GM21381 (cell line): ENCODE data around the gene PGAP2.

Experiments
- ATAC-seq: cut with Tn5 transposase; IDR thresholded peaks from one replicate; pipeline ENCODE4 v1.9.1; 2021; ENCODE audit warnings: mild to moderate bottlenecking, moderate library complexity; ENCODE audit not compliant: unreplicated experiment

Gene PGAP2

GRCh38 chr11:3831378-3832239, 23.2 kb downstream of the PGAP2 start:
- ATAC-seq = no peak

GRCh38 chr11:3832816-3833215, 24.5 kb downstream of the PGAP2 start:
- ATAC-seq = no peak

GRCh38 chr11:3833449-3833848, 25.1 kb downstream of the PGAP2 start:
- no peak for ATAC-seq

- no peak for ATAC-seq
These were observed 25.9 kb downstream of the PGAP2 start for GRCh38 chr11:3834349-3834663.

GRCh38 chr11:3834664-3835461, 26.5 kb downstream of the PGAP2 start:
- no peak for ATAC-seq

GRCh38 chr11:3835751-3836150, 27.4 kb downstream of the PGAP2 start:
- no peak for ATAC-seq

GRCh38 chr11:3836903-3837302, 28.5 kb downstream of the PGAP2 start:
- no peak for ATAC-seq

GRCh38 chr11:3837793-3838192, 29.4 kb downstream of the PGAP2 start:
- ATAC-seq = no peak

GRCh38 chr11:3838504-3838903, 30.1 kb downstream of the PGAP2 start:
- ATAC-seq = no peak

- ATAC-seq = no peak
These were observed 31.9 kb downstream of the PGAP2 start for GRCh38 chr11:3840004-3840869.

GRCh38 chr11:3840870-3841425, 32.6 kb downstream of the PGAP2 start, which contains the start of gene RHOG:
TSS of gene RHOG (minus strand) at chr11:3840959. CDS start at chr11:3828138, 12,821 bp downstream.
- ATAC-seq = peak; percentile 39

GRCh38 chr11:3841426-3842350, 33.3 kb downstream of the PGAP2 start:
- peak; percentile 49 for ATAC-seq

GRCh38 chr11:3843326-3843725, 35.0 kb downstream of the PGAP2 start:
- ATAC-seq = no peak

- no peak for ATAC-seq
These were observed 36.9 kb downstream of the PGAP2 start for GRCh38 chr11:3845246-3845645.

GRCh38 chr11:3845670-3846069, 37.3 kb downstream of the PGAP2 start:
- ATAC-seq = no peak

GRCh38 chr11:3849297-3849874, 41.0 kb downstream of the PGAP2 start:
- ATAC-seq = no peak

- no peak for ATAC-seq
These were observed 45.1 kb downstream of the PGAP2 start for GRCh38 chr11:3853545-3853842.

- ATAC-seq = peak; percentile 36
These were observed 45.7 kb downstream of the PGAP2 start for GRCh38 chr11:3853899-3854659.

- ATAC-seq = no peak
These were observed 46.3 kb downstream of the PGAP2 start for GRCh38 chr11:3854660-3854976.
